IMR-90 (cell line): Measurements from ENCODE around the gene SIPA1L3.

Experiments
- BHLHE40 ChIP-seq: fragments of 150-350 bp; IDR thresholded peaks from 2 replicates; pipeline ENCODE4 v1.6.1; 2016; ENCODE audit warnings: mild to moderate bottlenecking, low read depth, low read length
- CEBPB ChIP-seq: IDR thresholded peaks from 2 replicates; pipeline ENCODE4 v1.6.1; 2012; ENCODE audit warnings: low read depth, low read length, improper control_type of control experiment
- CHD1 ChIP-seq: IDR thresholded peaks from 2 replicates; pipeline ENCODE4 v1.6.1; 2012; ENCODE audit warnings: low read depth, low read length, improper control_type of control experiment
- FOS ChIP-seq: fragments of 150-350 bp; IDR thresholded peaks from 2 replicates; pipeline ENCODE4 v1.6.1; 2016; ENCODE audit warnings: low read depth, low read length
- MAFK ChIP-seq: IDR thresholded peaks from 2 replicates; pipeline ENCODE4 v1.6.1; 2012; ENCODE audit warnings: low read depth, low read length, improper control_type of control experiment
- MXI1 ChIP-seq: IDR thresholded peaks from 2 replicates; pipeline ENCODE4 v1.6.1; 2012; ENCODE audit warnings: low read depth, mild to moderate bottlenecking, low read length, moderate library complexity, borderline replicate concordance
- POLR2A ChIP-seq: IDR thresholded peaks from 2 replicates; pipeline ENCODE4 v1.6.1; 2012; ENCODE audit warnings: mild to moderate bottlenecking, low read depth, low read length
- RCOR1 ChIP-seq: IDR thresholded peaks from 2 replicates; pipeline ENCODE4 v1.6.1; 2012; ENCODE audit warnings: mild to moderate bottlenecking, low read length, improper control_type of control experiment; ENCODE audit not compliant: insufficient replicate concordance
- RFX5 ChIP-seq: IDR thresholded peaks from 2 replicates; pipeline ENCODE4 v1.8.0; 2012; ENCODE audit warnings: low read depth, mild to moderate bottlenecking, low read length, moderate library complexity
- SMC3 ChIP-seq: fragments of 150-350 bp; IDR thresholded peaks from 2 replicates; pipeline ENCODE4 v1.6.1; 2016; ENCODE audit warnings: low read depth, mild to moderate bottlenecking, antibody characterized with exemption, low read length, moderate library complexity
- TF ChIP-seq, protein P1 (sequence below): conservative IDR thresholded peaks from 2 replicates; pipeline ENCODE4 v1.5.1; 2012; ENCODE audit warnings: mild to moderate bottlenecking, low read depth, low read length, improper control_type of control experiment
- TF ChIP-seq, protein P2 (sequence below): fragments of 150-350 bp; IDR thresholded peaks from 2 replicates; pipeline ENCODE4 v1.6.1; 2017; ENCODE audit warnings: mild to moderate bottlenecking, antibody characterized with exemption, low read length, low read depth

DNA sequence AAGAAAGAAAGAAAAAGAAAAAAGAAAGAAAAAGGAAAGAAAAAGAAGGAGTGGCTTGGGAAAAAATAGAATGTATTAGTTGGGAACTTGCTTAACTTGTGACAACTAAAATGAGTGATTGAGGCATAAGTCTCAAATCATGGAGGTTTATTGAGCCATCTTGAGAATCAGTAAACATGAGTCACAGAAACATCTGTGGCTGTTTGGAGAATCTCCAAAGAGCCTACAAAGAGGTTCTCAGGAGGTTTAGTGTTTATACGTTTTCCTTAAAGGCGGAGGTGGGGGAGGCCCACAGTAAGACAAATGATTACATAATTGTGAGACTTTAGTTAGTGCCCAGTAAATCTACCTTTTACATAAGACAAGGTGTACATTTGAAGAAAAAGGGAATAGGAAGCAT, 39.2 kb upstream of the SIPA1L3 start:
- no peak for TF ChIP-seq POLR2A
- TF ChIP-seq, protein P1, sequence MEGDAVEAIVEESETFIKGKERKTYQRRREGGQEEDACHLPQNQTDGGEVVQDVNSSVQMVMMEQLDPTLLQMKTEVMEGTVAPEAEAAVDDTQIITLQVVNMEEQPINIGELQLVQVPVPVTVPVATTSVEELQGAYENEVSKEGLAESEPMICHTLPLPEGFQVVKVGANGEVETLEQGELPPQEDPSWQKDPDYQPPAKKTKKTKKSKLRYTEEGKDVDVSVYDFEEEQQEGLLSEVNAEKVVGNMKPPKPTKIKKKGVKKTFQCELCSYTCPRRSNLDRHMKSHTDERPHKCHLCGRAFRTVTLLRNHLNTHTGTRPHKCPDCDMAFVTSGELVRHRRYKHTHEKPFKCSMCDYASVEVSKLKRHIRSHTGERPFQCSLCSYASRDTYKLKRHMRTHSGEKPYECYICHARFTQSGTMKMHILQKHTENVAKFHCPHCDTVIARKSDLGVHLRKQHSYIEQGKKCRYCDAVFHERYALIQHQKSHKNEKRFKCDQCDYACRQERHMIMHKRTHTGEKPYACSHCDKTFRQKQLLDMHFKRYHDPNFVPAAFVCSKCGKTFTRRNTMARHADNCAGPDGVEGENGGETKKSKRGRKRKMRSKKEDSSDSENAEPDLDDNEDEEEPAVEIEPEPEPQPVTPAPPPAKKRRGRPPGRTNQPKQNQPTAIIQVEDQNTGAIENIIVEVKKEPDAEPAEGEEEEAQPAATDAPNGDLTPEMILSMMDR = no peak
- TF ChIP-seq CEBPB = no peak
- TF ChIP-seq MXI1 = no peak
- TF ChIP-seq MAFK = no peak
- no peak for TF ChIP-seq SMC3
- TF ChIP-seq, protein P2, sequence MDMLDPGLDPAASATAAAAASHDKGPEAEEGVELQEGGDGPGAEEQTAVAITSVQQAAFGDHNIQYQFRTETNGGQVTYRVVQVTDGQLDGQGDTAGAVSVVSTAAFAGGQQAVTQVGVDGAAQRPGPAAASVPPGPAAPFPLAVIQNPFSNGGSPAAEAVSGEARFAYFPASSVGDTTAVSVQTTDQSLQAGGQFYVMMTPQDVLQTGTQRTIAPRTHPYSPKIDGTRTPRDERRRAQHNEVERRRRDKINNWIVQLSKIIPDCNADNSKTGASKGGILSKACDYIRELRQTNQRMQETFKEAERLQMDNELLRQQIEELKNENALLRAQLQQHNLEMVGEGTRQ = no peak
- peak; percentile 39; the same call in 1 of the 2 replicates for TF ChIP-seq FOS
- no peak for TF ChIP-seq CHD1
- no peak for TF ChIP-seq BHLHE40
- no peak for TF ChIP-seq RCOR1
- no peak for TF ChIP-seq RFX5
